Endodermal cell (in vitro differentiated cells): ENCODE results near the gene DEK. TPM values are rescaled to one million over a fixed set of nuclear protein-coding genes. Genes with fewer than 3 reads are reported as not detected.

Experiments used
- DNase-seq: peaks from one replicate; pipeline ENCODE4 v3.0.0-alpha.2; 2017
- H3K27ac ChIP-seq: 2 replicates; pipeline ENCODE4 v1.5.1; 2013; ENCODE audit warnings: mild to moderate bottlenecking, low read depth, low read length, moderate library complexity
- H3K27me3 ChIP-seq: 2 replicates; pipeline ENCODE4 v1.6.1; 2013; ENCODE audit warnings: mild to moderate bottlenecking, low read length, moderate library complexity; ENCODE audit not compliant: insufficient read depth, control insufficient read depth, poor library complexity, severe bottlenecking
- H3K36me3 ChIP-seq: 2 replicates; pipeline ENCODE4 v1.7.0; 2013; ENCODE audit warnings: mild to moderate bottlenecking, low read length, moderate library complexity; ENCODE audit not compliant: control insufficient read depth, insufficient read depth
- H3K4me1 ChIP-seq: one replicate; pipeline ENCODE4 v1.7.0; 2013; ENCODE audit warnings: low read length; ENCODE audit not compliant: control insufficient read depth, insufficient read depth
- H3K4me3 ChIP-seq: 2 replicates; pipeline ENCODE4 v1.5.1; 2013; ENCODE audit warnings: mild to moderate bottlenecking, low read length, moderate library complexity
- H3K9ac ChIP-seq: 2 replicates; pipeline ENCODE4 v1.6.1; 2013; ENCODE audit warnings: mild to moderate bottlenecking, low read length, moderate library complexity; ENCODE audit not compliant: poor library complexity, severe bottlenecking; ENCODE audit errors: extremely low read depth
- H3K9me3 ChIP-seq: 2 replicates; pipeline ENCODE4 v1.6.1; 2013; ENCODE audit warnings: mild to moderate bottlenecking, low read length, moderate library complexity; ENCODE audit not compliant: control insufficient read depth
- H3K27ac Mint-ChIP-seq: 2 replicates; pipeline ENCODE4 v1.8.0; 2020; ENCODE audit warnings: mixed read lengths
- H3K27me3 Mint-ChIP-seq: 2 replicates; pipeline ENCODE4 v1.8.0; 2021; ENCODE audit warnings: mild to moderate bottlenecking, mixed read lengths; ENCODE audit not compliant: insufficient read depth
- H3K36me3 Mint-ChIP-seq: 2 replicates; pipeline ENCODE4 v1.8.0; 2020; ENCODE audit warnings: low read depth, mixed read lengths
- H3K4me1 Mint-ChIP-seq: 2 replicates; pipeline ENCODE4 v1.8.0; 2020; ENCODE audit warnings: mixed read lengths
- H3K4me3 Mint-ChIP-seq: 2 replicates; pipeline ENCODE4 v1.8.0; 2020; ENCODE audit warnings: mild to moderate bottlenecking, moderate library complexity, mixed read lengths
- H3K9me3 Mint-ChIP-seq: 2 replicates; pipeline ENCODE4 v1.8.0; 2020; ENCODE audit warnings: mild to moderate bottlenecking, mixed read lengths
- WGBS, 2 experiments: methylation state at CpG; one replicate each; pipeline versions ENCODE4 v1.1.5 to v1.1.7; 2013; ENCODE audit warnings: missing lambda C conversion rate in 2 of 2, mixed read lengths in 1 of 2; ENCODE audit not compliant: insufficient coverage in 1 of 2, insufficient read length in 1 of 2; 5-methylcytosine and 5-hydroxymethylcytosine counted together
- total RNA-seq, 2 donors: library from RNA; stranded (reverse); fragmentation: NEBNext Ultra II Directional in 1 of 2; extraction: Animal tissue kit (Norgen Biotek cat#: 25700) in 1 of 2; gene quantifications; 2 replicates in 1 of 2; 3 replicates in 1 of 2; pipeline ENCODE4 v1.2.1, GENCODE V29; 2021
- TF ChIP-seq, protein P1 (sequence below): fragments of 200-600 bp; sonication (generic); conservative IDR thresholded peaks from 2 replicates; pipeline ENCODE4 v1.5.0; 2021; ENCODE audit warnings: antibody characterized with exemption, mild to moderate bottlenecking

DEK gene
- total RNA-seq, 2 donors from 2014 or later = 139 to 171 TPM

DNA sequence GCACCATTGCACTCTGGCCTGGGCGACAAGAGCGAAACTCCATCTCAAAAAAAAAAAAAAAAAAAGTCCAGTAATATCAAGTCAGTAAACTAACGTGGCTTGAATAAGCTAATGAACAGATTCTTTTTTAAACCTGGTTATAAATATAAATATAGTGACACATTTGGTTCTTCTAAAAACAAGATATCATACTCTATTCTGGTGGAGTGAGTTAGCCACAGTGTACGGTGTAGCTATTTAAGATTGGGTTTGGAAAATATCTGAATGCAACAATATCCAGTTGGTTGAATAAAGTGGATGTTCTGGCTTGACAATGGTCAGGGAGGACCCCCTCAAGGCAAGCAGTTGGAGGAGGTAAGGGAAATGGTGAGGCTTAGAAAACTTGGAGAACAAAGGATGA lies 5.9 kb upstream of the DEK start:
- 80 to 100% methylated on average over 1 of the region's 4 CpGs for WGBS, 2 experiments
- Mint-ChIP-seq H3K27ac (no peak overlapping the region), H3K9me3 (no peaks in the 10 kb centered on the region), H3K36me3 (no peaks in the 10 kb centered on the region), H3K4me1 (peaks cover 4% of the 10 kb centered on the region), H3K27me3 (peaks cover 9% of the 10 kb centered on the region), H3K4me3 (no peak overlapping the region)
- Histone ChIP-seq H3K9ac (no peak overlapping the region), H3K27me3 (peaks cover 4% of the 10 kb centered on the region), H3K36me3 (no peaks in the 10 kb centered on the region), H3K9me3 (peaks cover 7% of the 10 kb centered on the region), H3K4me3 (no peak overlapping the region), H3K4me1 (no peaks in the 10 kb centered on the region), H3K27ac (no peak overlapping the region)
- TF ChIP-seq, protein P1, sequence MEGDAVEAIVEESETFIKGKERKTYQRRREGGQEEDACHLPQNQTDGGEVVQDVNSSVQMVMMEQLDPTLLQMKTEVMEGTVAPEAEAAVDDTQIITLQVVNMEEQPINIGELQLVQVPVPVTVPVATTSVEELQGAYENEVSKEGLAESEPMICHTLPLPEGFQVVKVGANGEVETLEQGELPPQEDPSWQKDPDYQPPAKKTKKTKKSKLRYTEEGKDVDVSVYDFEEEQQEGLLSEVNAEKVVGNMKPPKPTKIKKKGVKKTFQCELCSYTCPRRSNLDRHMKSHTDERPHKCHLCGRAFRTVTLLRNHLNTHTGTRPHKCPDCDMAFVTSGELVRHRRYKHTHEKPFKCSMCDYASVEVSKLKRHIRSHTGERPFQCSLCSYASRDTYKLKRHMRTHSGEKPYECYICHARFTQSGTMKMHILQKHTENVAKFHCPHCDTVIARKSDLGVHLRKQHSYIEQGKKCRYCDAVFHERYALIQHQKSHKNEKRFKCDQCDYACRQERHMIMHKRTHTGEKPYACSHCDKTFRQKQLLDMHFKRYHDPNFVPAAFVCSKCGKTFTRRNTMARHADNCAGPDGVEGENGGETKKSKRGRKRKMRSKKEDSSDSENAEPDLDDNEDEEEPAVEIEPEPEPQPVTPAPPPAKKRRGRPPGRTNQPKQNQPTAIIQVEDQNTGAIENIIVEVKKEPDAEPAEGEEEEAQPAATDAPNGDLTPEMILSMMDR = no peak
- DNase-seq = no peak

DNA sequence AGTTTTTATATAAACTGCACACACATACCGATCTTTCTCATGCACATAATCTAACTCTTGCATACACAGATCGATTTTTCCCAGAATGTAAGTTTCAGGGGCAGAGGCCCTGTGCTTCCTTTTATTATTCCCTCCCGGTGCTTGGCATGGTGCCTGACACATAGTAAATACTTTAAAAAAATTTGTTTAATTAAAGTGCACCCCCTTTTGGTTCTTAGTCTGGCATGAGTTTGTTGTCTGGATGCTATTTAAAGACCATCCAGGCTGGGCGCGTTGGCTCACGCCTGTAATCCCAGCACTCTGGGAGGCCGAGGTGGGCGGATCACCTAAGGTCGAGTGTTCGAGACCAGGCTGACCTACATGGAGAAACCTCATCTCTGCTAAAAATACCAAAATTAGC lies 5.4 kb upstream of the DEK start:
- H3K9ac ChIP-seq = no peak overlapping the region
- no peak overlapping the region for H3K4me3 ChIP-seq
- TF ChIP-seq, protein P1 = no peak
- no peaks in the 10 kb centered on the region for H3K27me3 ChIP-seq
- no peaks in the 10 kb centered on the region for H3K36me3 ChIP-seq
- Mint-ChIP-seq H3K36me3 (no peaks in the 10 kb centered on the region), H3K9me3 (no peaks in the 10 kb centered on the region), H3K27ac (no peak overlapping the region), H3K27me3 (peaks cover 8% of the 10 kb centered on the region), H3K4me1 (peaks cover 9% of the 10 kb centered on the region), H3K4me3 (no peak overlapping the region)
- 93 to 95% methylated on average over 8 to 10 of the region's 10 CpGs for WGBS, 2 experiments
- H3K4me1 ChIP-seq = no peaks in the 10 kb centered on the region
- no peak overlapping the region for H3K27ac ChIP-seq
- DNase-seq = no peak
- H3K9me3 ChIP-seq = peaks cover 10% of the 10 kb centered on the region

DNA sequence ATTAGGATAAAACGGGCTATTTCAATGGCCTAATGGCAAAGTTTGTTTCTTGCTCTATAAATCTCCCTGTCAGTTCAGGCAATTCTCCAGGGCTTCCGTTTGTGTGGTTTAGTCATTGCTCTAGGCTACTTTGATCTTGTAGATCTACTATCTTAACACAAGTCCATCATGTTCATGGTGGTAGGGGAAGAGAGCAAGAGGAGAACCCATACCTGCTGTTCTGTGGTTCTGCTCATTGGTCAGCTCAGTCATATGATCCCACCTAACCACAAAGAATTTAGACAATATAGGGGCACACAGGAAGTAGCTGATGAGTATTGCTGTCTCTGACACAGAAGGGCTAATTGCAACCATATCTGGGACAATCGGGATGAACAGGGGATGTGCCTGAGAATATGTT lies 4.9 kb upstream of the DEK start:
- Histone ChIP-seq H3K4me1 (no peaks in the 10 kb centered on the region), H3K27ac (no peak overlapping the region), H3K36me3 (no peaks in the 10 kb centered on the region), H3K9ac (no peak overlapping the region), H3K4me3 (no peak overlapping the region), H3K9me3 (peaks cover 10% of the 10 kb centered on the region), H3K27me3 (no peaks in the 10 kb centered on the region)
- 90 to 100% methylated on average over 2 to 3 of the region's 3 CpGs for WGBS, 2 experiments
- Mint-ChIP-seq H3K4me3 (no peak overlapping the region), H3K27me3 (peaks cover 8% of the 10 kb centered on the region), H3K27ac (no peak overlapping the region), H3K4me1 (peaks cover 9% of the 10 kb centered on the region), H3K9me3 (no peaks in the 10 kb centered on the region), H3K36me3 (no peaks in the 10 kb centered on the region)
- TF ChIP-seq, protein P1 = no peak
- no peak for DNase-seq
